Cardiac ventricle fibroblast (primary cell): Measurements from ENCODE around the gene IL18R1. TPM values are rescaled to one million over a fixed set of nuclear protein-coding genes. Genes with fewer than 3 reads are reported as not detected.

Source experiments
- total RNA-seq: library from RNA; depleted of rRNA; stranded (reverse); fragments of >200 nt; gene quantifications from 2 replicates; pipeline ENCODE4 v1.2.3, GENCODE V29; 2015

IL18R1 gene, protein sequence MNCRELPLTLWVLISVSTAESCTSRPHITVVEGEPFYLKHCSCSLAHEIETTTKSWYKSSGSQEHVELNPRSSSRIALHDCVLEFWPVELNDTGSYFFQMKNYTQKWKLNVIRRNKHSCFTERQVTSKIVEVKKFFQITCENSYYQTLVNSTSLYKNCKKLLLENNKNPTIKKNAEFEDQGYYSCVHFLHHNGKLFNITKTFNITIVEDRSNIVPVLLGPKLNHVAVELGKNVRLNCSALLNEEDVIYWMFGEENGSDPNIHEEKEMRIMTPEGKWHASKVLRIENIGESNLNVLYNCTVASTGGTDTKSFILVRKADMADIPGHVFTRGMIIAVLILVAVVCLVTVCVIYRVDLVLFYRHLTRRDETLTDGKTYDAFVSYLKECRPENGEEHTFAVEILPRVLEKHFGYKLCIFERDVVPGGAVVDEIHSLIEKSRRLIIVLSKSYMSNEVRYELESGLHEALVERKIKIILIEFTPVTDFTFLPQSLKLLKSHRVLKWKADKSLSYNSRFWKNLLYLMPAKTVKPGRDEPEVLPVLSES
- 13.1 and 31.8 TPM in 2 replicates for total RNA-seq

DNA sequence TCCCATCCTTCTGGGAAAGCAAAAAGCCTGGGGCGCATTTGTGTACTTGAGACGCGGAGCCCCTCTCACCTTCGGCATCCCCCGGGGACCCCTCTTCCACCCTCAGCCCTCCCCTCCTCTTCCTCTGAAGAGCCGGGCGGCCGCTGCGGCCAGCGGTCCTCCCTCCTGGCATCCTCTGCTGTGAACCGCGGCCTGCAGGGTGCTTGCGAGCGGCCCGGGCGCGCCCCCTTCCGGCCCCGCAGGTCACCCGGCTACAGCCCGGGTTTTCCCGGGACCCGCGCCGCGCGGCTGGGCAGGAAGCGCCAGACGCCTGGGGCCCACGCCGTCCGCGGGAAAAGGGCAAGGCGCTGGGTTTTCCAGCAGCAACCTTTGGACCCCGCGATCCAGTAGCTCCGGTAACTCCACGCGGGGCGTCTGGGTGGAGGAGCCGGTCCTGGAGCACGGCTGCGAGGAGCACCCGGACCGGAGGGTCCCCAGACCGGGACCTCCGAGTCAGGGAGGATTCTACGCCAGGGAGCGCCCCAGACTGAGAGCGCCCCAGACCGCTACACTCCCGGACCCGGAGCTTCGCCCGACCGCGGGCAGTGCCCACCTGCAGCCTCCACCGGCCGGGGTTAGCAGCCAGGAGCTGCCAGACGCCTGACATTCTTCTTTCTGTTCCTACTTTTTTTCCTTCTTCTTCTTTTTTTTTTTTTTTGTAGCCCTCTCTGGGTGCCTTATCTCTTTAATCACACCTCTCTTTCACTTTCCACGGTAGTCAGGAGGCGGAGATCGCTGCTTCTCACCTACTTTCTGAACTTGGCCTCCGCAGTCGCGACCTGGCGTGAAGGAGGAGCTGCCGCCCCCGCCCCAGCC, at the start of gene IL18R1:
IL18R1 (plus strand) TSS at position 271 of the 855 bp plus-strand sequence. CDS start 6,865 bp downstream, outside the sequence.

DNA sequence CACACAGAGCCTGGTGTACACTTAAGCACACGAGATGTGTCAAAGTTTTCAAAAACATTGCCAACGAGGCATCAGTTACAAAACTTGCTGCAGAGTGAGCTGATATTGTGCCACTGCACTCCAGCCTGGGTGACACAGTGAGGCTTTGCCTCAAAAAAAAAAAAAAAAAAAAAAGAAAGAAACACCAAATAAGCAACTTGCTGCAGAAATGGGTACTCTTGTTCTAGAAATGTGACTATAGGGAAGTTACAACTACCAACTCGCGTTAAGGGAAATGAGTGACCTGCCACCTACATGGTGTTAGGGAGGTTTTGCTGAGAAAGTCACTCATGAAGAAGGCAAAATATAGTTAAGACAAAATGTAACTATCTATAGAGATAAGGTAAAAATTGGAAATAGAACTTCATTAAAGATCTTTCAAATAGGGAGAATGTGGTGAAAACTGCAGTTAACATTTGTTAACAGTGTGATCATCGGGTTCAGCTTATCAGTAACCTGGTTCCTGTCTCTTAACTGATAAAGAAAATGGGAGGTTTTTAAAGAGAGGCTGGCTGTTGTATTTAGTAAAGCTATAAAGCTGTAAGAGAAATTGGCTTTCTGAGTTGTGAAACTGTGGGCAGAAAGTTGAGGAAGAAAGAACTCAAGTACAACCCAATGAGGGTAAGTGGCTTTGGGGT, 44.5 kb upstream of the IL18R1 start, which contains the start of gene IL1RL1:
IL1RL1 (plus strand) TSS at position 600 of the 677 bp plus-strand sequence. CDS start 26,702 bp downstream, outside the sequence.

DNA sequence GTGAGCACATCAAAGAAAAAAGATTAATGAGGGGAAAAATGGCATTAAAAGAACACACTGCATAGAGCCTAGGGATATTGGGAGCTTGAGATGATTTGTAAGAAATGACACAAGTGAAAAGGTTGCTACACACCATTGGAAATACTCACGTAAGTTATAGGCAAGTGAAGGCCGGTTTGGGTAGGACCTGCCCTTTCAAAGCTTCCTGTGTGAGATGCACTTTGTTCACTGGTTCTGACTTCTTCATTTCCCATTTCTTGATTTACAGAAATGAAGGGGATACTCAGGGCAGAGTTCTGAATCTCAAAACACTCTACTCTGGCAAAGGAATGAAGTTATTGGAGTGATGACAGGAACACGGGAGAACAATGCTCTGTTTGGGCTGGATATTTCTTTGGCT, 67.3 kb downstream of the IL18R1 start, which contains the start of gene IL18RAP:
IL18RAP (plus strand) TSS at position 251 of the 400 bp plus-strand sequence; CDS start at position 369, 118 bp downstream.

Other genes starting within 250 kb of the IL18R1 start
- gene IL1R1, start 213.1 kb upstream of the IL18R1 start, total RNA-seq = 499 and 506 TPM in 2 replicates
- gene IL1RL2, start 168.8 kb upstream of the IL18R1 start, total RNA-seq = 3.5 and 5.5 TPM in 2 replicates
- gene IL1RL1, start 44.2 kb upstream of the IL18R1 start, total RNA-seq = 2.3 and 2.4 TPM in 2 replicates
- 0.34 TPM in 1 of 2 replicates, not detected in the other for gene IL18RAP, start 67.4 kb downstream of the IL18R1 start, total RNA-seq
- gene SLC9A4, start 117.4 kb downstream of the IL18R1 start, total RNA-seq = not detected in 2 replicates